GM23338 (cell line): ENCODE data around the gene FOXP1.

Experiments
- CREB1 ChIP-seq: fragments of 250-450 bp; sonication (Bioruptor Pico); IDR thresholded peaks from 2 replicates; pipeline ENCODE4 v1.5.0; 2020; ENCODE audit warnings: low read depth, mild to moderate bottlenecking, moderate library complexity
- EZH2 ChIP-seq: fragments of 200-600 bp; sonication (generic); IDR thresholded peaks from one replicate; pipeline ENCODE4 v1.8.0; 2017; ENCODE audit warnings: antibody characterized with exemption, mild to moderate bottlenecking, low read depth; ENCODE audit not compliant: unreplicated experiment
- EZH2phosphoT487 ChIP-seq: fragments of 200-600 bp; sonication (generic); IDR thresholded peaks from one replicate; pipeline ENCODE4 v1.8.1; 2018; ENCODE audit warnings: antibody characterized with exemption; ENCODE audit not compliant: unreplicated experiment
- JUNB ChIP-seq: IDR thresholded peaks from one replicate; pipeline ENCODE4 v1.6.1; 2016; ENCODE audit warnings: antibody characterized with exemption; ENCODE audit not compliant: unreplicated experiment
- NANOG ChIP-seq: IDR thresholded peaks from 2 replicates; pipeline ENCODE4 v1.6.1; 2016; ENCODE audit warnings: antibody characterized with exemption, borderline replicate concordance
- POLR2AphosphoS5 ChIP-seq: IDR thresholded peaks from 2 replicates; pipeline ENCODE4 v1.6.1; 2016; ENCODE audit warnings: antibody characterized with exemption, low read depth
- REST ChIP-seq: IDR thresholded peaks from one replicate; pipeline ENCODE4 v1.6.1; 2018; ENCODE audit warnings: antibody characterized with exemption; ENCODE audit not compliant: unreplicated experiment
- STAT1 ChIP-seq: IDR thresholded peaks from one replicate; pipeline ENCODE4 v1.6.1; 2016; ENCODE audit warnings: antibody characterized with exemption; ENCODE audit not compliant: unreplicated experiment
- ZNF331 ChIP-seq: fragments of 250-450 bp; sonication (Bioruptor Pico); IDR thresholded peaks from 2 replicates; pipeline ENCODE4 v1.5.0; 2020; ENCODE audit warnings: low read depth, mild to moderate bottlenecking, moderate library complexity
- ZNF462 ChIP-seq: fragments of 250-450 bp; sonication (Bioruptor Pico); IDR thresholded peaks from 2 replicates; pipeline ENCODE4 v1.5.0; 2020; ENCODE audit warnings: mild to moderate bottlenecking, moderate library complexity
- TF ChIP-seq, protein P1 (sequence below), 2 experiments: fragments of 200-600 bp in 1 of 2; sonication (generic) in 1 of 2; conservative IDR thresholded peaks; 2 replicates each; pipeline versions ENCODE4 v1.5.1 to v1.6.1; 2016 to 2017; ENCODE audit warnings: antibody characterized with exemption in 2 of 2, low read depth in 2 of 2, mild to moderate bottlenecking in 2 of 2, moderate library complexity in 1 of 2
- TF ChIP-seq, protein P2 (sequence below): IDR thresholded peaks from 2 replicates; pipeline ENCODE4 v1.6.1; 2016; ENCODE audit warnings: antibody characterized with exemption

GRCh38 chr3:71348831-71349230 is 234.7 kb downstream of the FOXP1 start:
- TF ChIP-seq, protein P1, sequence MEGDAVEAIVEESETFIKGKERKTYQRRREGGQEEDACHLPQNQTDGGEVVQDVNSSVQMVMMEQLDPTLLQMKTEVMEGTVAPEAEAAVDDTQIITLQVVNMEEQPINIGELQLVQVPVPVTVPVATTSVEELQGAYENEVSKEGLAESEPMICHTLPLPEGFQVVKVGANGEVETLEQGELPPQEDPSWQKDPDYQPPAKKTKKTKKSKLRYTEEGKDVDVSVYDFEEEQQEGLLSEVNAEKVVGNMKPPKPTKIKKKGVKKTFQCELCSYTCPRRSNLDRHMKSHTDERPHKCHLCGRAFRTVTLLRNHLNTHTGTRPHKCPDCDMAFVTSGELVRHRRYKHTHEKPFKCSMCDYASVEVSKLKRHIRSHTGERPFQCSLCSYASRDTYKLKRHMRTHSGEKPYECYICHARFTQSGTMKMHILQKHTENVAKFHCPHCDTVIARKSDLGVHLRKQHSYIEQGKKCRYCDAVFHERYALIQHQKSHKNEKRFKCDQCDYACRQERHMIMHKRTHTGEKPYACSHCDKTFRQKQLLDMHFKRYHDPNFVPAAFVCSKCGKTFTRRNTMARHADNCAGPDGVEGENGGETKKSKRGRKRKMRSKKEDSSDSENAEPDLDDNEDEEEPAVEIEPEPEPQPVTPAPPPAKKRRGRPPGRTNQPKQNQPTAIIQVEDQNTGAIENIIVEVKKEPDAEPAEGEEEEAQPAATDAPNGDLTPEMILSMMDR (conservative IDR thresholded peaks at IDR 0.05; ENCODE audit: low read depth in 2 of 2): no peak
- TF ChIP-seq POLR2AphosphoS5: no peak
- TF ChIP-seq EZH2: no peak
- TF ChIP-seq CREB1 (CRISPR knock-in tag): no peak
- TF ChIP-seq REST: no peak
- TF ChIP-seq NANOG: no peak
- TF ChIP-seq, protein P2, sequence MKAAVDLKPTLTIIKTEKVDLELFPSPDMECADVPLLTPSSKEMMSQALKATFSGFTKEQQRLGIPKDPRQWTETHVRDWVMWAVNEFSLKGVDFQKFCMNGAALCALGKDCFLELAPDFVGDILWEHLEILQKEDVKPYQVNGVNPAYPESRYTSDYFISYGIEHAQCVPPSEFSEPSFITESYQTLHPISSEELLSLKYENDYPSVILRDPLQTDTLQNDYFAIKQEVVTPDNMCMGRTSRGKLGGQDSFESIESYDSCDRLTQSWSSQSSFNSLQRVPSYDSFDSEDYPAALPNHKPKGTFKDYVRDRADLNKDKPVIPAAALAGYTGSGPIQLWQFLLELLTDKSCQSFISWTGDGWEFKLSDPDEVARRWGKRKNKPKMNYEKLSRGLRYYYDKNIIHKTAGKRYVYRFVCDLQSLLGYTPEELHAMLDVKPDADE: no peak
- no peak for TF ChIP-seq EZH2phosphoT487
- no peak for TF ChIP-seq JUNB
- TF ChIP-seq ZNF331 (CRISPR knock-in tag): no peak
- TF ChIP-seq STAT1: no peak
- TF ChIP-seq ZNF462 (CRISPR knock-in tag): no peak
